Measurements from ENCODE around the gene PDZD4. TPM values are rescaled to one million over a fixed set of nuclear protein-coding genes. Genes with fewer than 3 reads are reported as not detected.

Gene PDZD4
- total RNA-seq, 1 experiment from 2014 or later, result 0.26 TPM

DNA sequence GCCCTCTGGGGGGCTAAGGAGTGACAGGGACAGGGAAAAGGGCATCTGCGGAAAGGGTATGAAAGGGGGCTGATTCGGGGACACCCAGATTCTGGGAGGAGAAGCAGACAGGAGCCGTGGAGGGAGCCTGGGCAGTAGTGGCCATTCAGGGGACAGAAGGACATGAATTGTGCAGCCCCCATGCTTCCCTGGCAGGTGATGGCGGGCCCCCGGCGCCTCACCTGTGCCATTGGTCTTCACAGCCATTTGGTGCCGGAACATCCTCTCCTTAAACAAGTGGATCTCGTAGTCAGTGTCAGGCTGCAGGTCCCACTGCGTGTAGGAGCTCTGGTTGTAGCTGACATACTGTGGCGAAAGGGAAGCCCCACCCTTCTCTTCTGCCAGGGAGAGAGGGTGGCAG lies 33.8 kb upstream of the PDZD4 start:
- POLR2A ChIA-PET (ENCODE audit: unreplicated experiment), result no interaction called here

DNA sequence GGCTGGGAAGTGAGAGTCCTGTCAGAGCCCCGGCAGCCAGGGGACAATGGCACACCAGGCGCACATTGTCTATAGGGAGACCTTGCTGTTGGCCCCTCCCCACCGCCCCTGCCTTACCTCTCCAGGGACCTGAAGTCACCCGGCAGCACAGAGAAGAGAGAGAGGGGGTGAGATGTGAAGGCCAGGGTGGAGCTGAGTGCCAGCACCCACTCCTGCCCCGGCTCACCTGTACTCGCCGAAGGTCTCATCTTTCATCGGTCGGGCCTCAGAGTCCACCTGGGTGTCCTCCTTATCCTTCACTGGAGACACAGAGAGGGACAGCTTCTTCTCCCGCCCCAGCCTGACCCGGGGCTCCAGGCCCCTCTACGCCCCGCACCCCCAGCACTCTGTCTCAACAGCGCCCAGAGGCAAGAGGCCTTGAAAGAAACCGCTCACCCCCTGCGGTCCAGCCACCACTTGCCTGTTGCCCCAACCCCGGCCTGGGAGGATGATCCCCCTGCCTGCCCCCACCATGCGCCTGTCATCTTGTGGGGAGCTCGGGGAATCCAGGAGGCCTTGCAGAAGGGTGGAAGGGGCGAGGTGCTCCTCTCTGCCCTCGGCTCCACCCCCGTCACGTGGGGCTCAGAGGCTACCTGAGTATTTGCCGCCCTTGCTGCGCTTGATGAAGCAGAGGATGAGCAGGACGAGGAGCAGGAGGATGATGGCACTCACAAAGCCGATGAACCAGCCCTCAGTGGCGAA lies 33.1 kb upstream of the PDZD4 start:
- Histone ChIP-seq H3K27ac (ENCODE audit: low read length) (no peak overlapping the region), H3K4me2 (ENCODE audit: low read length) (no peak overlapping the region), H3K79me2 (ENCODE audit: low read length) (no peaks in the 10 kb centered on the region), H3F3A (ENCODE audit: low read length, unreplicated experiment) (no peaks in the 10 kb centered on the region), H3K27me3 (ENCODE audit: low read length) (peaks cover 14% of the 10 kb centered on the region; the same call in 1 of the 2 replicates), H4K20me1 (ENCODE audit: low read length) (no peaks in the 10 kb centered on the region), H3K4me3 (ENCODE audit: low read length) (no peak overlapping the region), H3K36me3 (ENCODE audit: low read depth, low read length) (no peaks in the 10 kb centered on the region), H3K9ac (ENCODE audit: low read length) (no peak overlapping the region), H3K9me3 (ENCODE audit: low read length) (no peaks in the 10 kb centered on the region), H3K4me1 (ENCODE audit: insufficient read depth, low read length) (no peaks in the 10 kb centered on the region), H3K9me2 (replicated peaks; ENCODE audit: low read length) (no peaks in the 10 kb centered on the region), H2AFZ (ENCODE audit: low read length) (no peak overlapping the region)
- intact Hi-C loops (cut with micrococcal nuclease), result no loop called here
- TF ChIP-seq, protein P1, sequence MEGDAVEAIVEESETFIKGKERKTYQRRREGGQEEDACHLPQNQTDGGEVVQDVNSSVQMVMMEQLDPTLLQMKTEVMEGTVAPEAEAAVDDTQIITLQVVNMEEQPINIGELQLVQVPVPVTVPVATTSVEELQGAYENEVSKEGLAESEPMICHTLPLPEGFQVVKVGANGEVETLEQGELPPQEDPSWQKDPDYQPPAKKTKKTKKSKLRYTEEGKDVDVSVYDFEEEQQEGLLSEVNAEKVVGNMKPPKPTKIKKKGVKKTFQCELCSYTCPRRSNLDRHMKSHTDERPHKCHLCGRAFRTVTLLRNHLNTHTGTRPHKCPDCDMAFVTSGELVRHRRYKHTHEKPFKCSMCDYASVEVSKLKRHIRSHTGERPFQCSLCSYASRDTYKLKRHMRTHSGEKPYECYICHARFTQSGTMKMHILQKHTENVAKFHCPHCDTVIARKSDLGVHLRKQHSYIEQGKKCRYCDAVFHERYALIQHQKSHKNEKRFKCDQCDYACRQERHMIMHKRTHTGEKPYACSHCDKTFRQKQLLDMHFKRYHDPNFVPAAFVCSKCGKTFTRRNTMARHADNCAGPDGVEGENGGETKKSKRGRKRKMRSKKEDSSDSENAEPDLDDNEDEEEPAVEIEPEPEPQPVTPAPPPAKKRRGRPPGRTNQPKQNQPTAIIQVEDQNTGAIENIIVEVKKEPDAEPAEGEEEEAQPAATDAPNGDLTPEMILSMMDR (conservative IDR thresholded peaks at IDR 0.05; ENCODE audit: low read depth, low read length), result no peak
- TF ChIP-seq EZH2phosphoT487 (IDR thresholded peaks at IDR 0.05; ENCODE audit: borderline replicate concordance, low read length) (no peak), EZH2 (IDR thresholded peaks at IDR 0.05; ENCODE audit: low read length, unreplicated experiment) (no peak)
- DNase-seq (no peak), ATAC-seq (no peak)
- no TSS peak for BruUV-seq (replicated peaks)
- ChIA-PET CTCF (no interaction called here), POLR2A (ENCODE audit: unreplicated experiment) (no interaction called here)

More for the DNA sequence above, 33.8 kb upstream of the PDZD4 start:
- intact Hi-C loops (cut with micrococcal nuclease), result no loop called here
- no TSS peak for BruUV-seq (replicated peaks)
- H3F3A ChIP-seq (ENCODE audit: low read length, unreplicated experiment), result no peaks in the 10 kb centered on the region
- CTCF ChIA-PET, result no interaction called here
- peaks cover 7% of the 10 kb centered on the region; the same call in 1 of the 2 replicates for H3K27me3 ChIP-seq (ENCODE audit: low read length)
- H3K36me3 ChIP-seq (ENCODE audit: low read depth, low read length), result no peaks in the 10 kb centered on the region
- H4K20me1 ChIP-seq (ENCODE audit: low read length), result no peaks in the 10 kb centered on the region
- no peak overlapping the region for H2AFZ ChIP-seq (ENCODE audit: low read length)
- DNase-seq (no peak), ATAC-seq (no peak)
- H3K4me2 ChIP-seq (ENCODE audit: low read length), result no peak overlapping the region
- no peaks in the 10 kb centered on the region for H3K4me1 ChIP-seq (ENCODE audit: insufficient read depth, low read length)
- no peak overlapping the region for H3K4me3 ChIP-seq (ENCODE audit: low read length)
- TF ChIP-seq EZH2phosphoT487 (IDR thresholded peaks at IDR 0.05; ENCODE audit: borderline replicate concordance, low read length) (no peak), EZH2 (IDR thresholded peaks at IDR 0.05; ENCODE audit: low read length, unreplicated experiment) (no peak)
- no peak overlapping the region for H3K27ac ChIP-seq (ENCODE audit: low read length)
- no peak overlapping the region for H3K9ac ChIP-seq (ENCODE audit: low read length)
- no peaks in the 10 kb centered on the region for H3K79me2 ChIP-seq (ENCODE audit: low read length)
- no peaks in the 10 kb centered on the region for H3K9me3 ChIP-seq (ENCODE audit: low read length)
- H3K9me2 ChIP-seq (replicated peaks; ENCODE audit: low read length), result no peaks in the 10 kb centered on the region

DNA sequence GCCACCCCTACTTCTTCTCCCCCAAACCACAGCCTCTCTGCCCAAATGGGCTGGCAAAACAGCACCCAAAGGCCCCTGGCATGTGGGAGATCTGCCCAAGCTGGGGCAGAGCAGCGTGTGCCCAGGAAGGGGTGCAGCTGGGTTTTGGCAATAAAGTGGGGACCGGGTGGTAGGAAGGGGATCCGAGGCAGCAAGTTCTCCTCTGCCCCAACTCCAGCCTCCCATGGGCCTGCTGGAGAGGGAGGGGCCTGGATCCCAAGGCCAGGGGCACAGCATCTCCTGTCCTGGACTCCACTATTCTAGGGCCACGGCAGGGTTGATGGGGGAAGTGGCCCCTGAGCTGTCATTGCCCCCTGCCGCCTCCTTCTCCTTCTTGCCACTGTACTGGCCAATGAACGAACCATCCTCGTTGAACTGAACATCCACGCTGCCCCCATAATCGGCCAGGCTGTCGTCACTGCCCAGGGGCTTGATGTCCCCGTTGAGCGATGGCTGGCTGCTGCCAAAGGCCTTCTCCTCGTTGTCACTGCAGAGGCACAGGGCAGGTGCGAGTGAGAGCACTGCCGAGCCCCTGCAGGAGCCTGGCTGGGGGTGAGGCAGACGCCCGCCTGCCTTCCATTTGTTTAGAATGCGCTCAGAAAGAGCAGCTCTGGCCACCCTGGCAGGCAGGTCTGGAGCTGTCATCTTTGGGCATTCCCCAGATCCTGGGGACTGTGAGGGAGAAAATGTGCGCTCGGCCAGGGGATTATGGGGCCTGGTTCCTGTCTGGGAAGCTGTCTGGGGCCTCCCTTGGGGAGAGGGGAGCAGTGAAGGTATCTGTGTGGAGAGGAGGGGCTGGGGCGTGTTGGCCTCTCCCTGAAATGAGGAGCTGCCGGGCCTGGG lies 32.3 kb upstream of the PDZD4 start:
- Histone ChIP-seq H3K4me1 (ENCODE audit: insufficient read depth, low read length) (no peaks in the 10 kb centered on the region), H3K27me3 (ENCODE audit: low read length) (peaks cover 22% of the 10 kb centered on the region; the same call in 1 of the 2 replicates), H3K9ac (ENCODE audit: low read length) (no peak overlapping the region), H3K27ac (ENCODE audit: low read length) (no peak overlapping the region), H3K36me3 (ENCODE audit: low read depth, low read length) (no peaks in the 10 kb centered on the region), H3K4me3 (ENCODE audit: low read length) (no peak overlapping the region), H3F3A (ENCODE audit: low read length, unreplicated experiment) (no peaks in the 10 kb centered on the region), H3K4me2 (ENCODE audit: low read length) (no peak overlapping the region), H3K9me3 (ENCODE audit: low read length) (no peaks in the 10 kb centered on the region), H3K9me2 (replicated peaks; ENCODE audit: low read length) (no peaks in the 10 kb centered on the region), H4K20me1 (ENCODE audit: low read length) (no peaks in the 10 kb centered on the region), H2AFZ (ENCODE audit: low read length) (no peak overlapping the region), H3K79me2 (ENCODE audit: low read length) (no peaks in the 10 kb centered on the region)
- ChIA-PET POLR2A (ENCODE audit: unreplicated experiment) (no interaction called here), CTCF (no interaction called here)
- BruUV-seq (replicated peaks), result no TSS peak
- intact Hi-C loops (cut with micrococcal nuclease), result no loop called here
- ATAC-seq (no peak), DNase-seq (no peak)
- TF ChIP-seq EZH2phosphoT487 (IDR thresholded peaks at IDR 0.05; ENCODE audit: borderline replicate concordance, low read length) (no peak), EZH2 (IDR thresholded peaks at IDR 0.05; ENCODE audit: low read length, unreplicated experiment) (no peak)
- TF ChIP-seq, protein P1 (conservative IDR thresholded peaks at IDR 0.05; ENCODE audit: low read depth, low read length), result no peak
